Measurements from ENCODE around the gene CCBE1.

CCBE1 gene

DNA sequence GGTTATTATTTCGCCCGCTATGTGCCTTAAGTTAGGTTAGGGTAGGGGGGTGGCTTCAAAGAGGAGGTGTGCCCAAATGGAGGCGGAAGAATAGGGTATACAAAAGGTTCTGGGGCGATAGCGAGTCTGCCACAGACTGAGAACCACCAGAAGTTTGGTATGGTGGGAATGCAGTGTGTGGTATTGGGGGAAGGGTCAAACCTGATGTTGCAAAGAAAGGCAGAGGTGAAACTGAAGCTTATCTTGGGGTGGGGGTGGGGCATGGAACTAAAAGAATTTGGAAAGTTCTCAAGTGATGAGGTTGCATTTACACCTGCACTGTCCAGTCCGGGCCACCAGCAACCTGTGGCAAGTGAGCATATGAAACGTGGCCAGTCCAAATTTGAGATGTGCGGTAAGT is 11.8 kb upstream of the CCBE1 start:
- peaks cover 23% of the 10 kb centered on the region for H3K27me3 ChIP-seq (ENCODE audit: control insufficient read depth, insufficient read depth, low read length)
- H3K4me1 ChIP-seq (ENCODE audit: control insufficient read depth, insufficient read depth, low read length), result no peaks in the 10 kb centered on the region
- H3K9me3 ChIP-seq (ENCODE audit: control insufficient read depth, low read length), result no peaks in the 10 kb centered on the region
- no peaks in the 10 kb centered on the region for H3K36me3 ChIP-seq (ENCODE audit: control insufficient read depth, insufficient read depth, low read length)
- no peak overlapping the region for H3K9ac ChIP-seq (ENCODE audit: low read length)
- no peak overlapping the region for H3K4me3 ChIP-seq (ENCODE audit: low read length)

DNA sequence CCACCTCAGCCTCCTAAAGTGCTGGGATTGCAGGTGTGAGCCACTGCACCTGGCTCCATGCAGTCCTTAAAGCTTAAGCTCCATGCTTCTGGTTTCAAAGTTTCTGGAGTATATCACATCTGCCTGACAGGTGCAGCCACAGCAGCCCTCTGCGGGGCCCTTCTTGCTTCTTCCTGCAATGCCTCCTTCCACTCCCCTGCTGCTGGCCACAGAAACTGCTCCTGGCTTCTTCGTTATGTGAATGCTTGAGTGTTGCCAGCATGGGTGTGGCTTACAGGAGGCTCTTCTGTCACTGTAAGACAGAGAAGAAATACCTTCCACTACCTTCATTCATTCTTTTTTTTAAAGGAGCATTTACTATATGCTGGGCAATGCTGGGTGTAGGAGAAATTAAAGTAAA is 10.1 kb upstream of the CCBE1 start:
- Histone ChIP-seq H3K4me1 (ENCODE audit: control insufficient read depth, insufficient read depth, low read length) (no peaks in the 10 kb centered on the region), H3K4me3 (ENCODE audit: low read length) (no peak overlapping the region), H3K36me3 (ENCODE audit: control insufficient read depth, insufficient read depth, low read length) (no peaks in the 10 kb centered on the region), H3K9me3 (ENCODE audit: control insufficient read depth, low read length) (no peaks in the 10 kb centered on the region), H3K27me3 (ENCODE audit: control insufficient read depth, insufficient read depth, low read length) (peaks cover 26% of the 10 kb centered on the region), H3K9ac (ENCODE audit: low read length) (no peak overlapping the region)

DNA sequence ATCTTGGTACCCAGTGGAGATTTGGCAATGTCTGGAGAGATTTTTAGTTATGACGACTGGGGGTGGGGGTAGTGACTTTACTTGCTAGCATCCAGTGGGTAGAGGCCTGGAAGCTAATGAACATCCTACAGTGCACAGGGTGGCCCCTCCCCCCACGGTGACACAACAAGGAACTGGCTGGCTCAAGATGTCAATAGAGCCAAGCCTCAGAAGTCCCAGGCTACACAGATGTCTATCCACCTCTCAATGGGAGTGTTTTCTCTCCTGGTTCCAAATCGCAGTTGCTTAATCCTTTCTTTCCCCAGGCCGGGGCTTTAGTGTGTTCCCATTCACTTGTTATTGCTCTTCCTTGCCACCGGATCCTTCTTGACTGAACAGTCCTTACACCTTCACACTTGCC is 9.3 kb upstream of the CCBE1 start:
- Histone ChIP-seq H3K4me3 (ENCODE audit: low read length) (no peak overlapping the region), H3K27me3 (ENCODE audit: control insufficient read depth, insufficient read depth, low read length) (peaks cover 26% of the 10 kb centered on the region), H3K36me3 (ENCODE audit: control insufficient read depth, insufficient read depth, low read length) (no peaks in the 10 kb centered on the region), H3K9ac (ENCODE audit: low read length) (no peak overlapping the region), H3K4me1 (ENCODE audit: control insufficient read depth, insufficient read depth, low read length) (no peaks in the 10 kb centered on the region), H3K9me3 (ENCODE audit: control insufficient read depth, low read length) (no peaks in the 10 kb centered on the region)

DNA sequence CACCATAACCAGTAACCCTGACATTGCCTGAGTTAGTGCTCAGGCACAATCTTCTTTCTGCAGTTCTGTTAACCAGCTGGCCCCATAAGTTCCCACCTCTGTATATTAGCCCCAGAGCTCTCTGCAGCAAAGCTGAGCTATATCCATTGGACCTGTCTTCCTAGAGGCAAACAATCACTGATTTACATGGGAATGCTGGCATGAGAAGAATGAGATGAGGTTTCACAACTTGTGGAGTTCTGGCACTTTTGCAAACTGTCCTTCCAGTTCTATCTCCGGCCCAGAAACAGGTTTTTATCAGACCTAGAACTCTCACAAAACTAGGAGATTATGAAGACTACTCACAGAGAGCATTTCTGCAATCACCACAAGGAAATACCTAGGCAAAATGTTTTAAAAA is 7.9 kb upstream of the CCBE1 start:
- no peak overlapping the region for H3K9ac ChIP-seq (ENCODE audit: low read length)
- H3K4me3 ChIP-seq (ENCODE audit: low read length), result no peak overlapping the region
- no peaks in the 10 kb centered on the region for H3K9me3 ChIP-seq (ENCODE audit: control insufficient read depth, low read length)
- H3K4me1 ChIP-seq (ENCODE audit: control insufficient read depth, insufficient read depth, low read length), result peaks cover 9% of the 10 kb centered on the region
- H3K27me3 ChIP-seq (ENCODE audit: control insufficient read depth, insufficient read depth, low read length), result peaks cover 23% of the 10 kb centered on the region
- H3K36me3 ChIP-seq (ENCODE audit: control insufficient read depth, insufficient read depth, low read length), result no peaks in the 10 kb centered on the region

DNA sequence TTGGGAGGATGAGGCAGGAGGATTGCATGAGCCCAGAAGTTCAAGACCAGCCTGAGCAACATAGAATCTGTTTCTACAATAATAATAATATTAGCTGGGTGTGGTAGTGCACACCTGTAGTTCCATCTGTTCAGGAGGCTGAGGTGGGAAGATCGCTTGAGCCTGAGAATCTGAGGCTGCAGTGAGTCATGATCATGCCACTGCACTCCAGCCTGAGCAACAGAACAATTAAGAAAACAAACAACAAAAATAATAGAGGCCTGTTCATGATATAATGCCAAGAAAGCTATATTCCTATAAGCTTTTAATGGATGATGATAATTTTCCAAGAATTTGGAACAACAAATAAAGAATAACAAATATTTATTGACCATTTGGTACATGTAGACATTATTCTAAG is 6.9 kb upstream of the CCBE1 start:
- no peaks in the 10 kb centered on the region for H3K36me3 ChIP-seq (ENCODE audit: control insufficient read depth, insufficient read depth, low read length)
- H3K9ac ChIP-seq (ENCODE audit: low read length), result no peak overlapping the region
- peaks cover 14% of the 10 kb centered on the region for H3K4me1 ChIP-seq (ENCODE audit: control insufficient read depth, insufficient read depth, low read length)
- no peaks in the 10 kb centered on the region for H3K9me3 ChIP-seq (ENCODE audit: control insufficient read depth, low read length)
- H3K4me3 ChIP-seq (ENCODE audit: low read length), result no peak overlapping the region
- peaks cover 30% of the 10 kb centered on the region for H3K27me3 ChIP-seq (ENCODE audit: control insufficient read depth, insufficient read depth, low read length)

DNA sequence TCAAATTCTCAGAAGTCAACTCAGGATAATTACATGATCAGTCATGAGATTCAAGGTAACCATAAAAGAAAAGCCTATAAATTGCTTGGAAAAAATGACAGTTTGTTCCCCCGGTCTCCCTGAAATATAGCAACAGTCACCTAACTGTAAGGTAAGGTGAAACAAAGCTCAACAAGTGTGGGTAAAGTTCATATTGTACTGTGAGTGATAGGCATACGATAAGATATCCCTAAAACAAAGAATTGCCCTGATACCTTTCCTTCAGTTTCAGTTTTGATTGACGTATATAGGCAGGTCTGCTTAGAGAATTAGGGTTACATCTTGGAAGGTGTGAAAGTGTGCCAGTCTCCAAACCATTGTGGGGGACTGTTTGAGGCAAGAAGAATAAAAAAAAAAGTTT is 4.0 kb upstream of the CCBE1 start:
- Histone ChIP-seq H3K4me3 (ENCODE audit: low read length) (no peak overlapping the region), H3K27me3 (ENCODE audit: control insufficient read depth, insufficient read depth, low read length) (peaks cover 42% of the 10 kb centered on the region), H3K4me1 (ENCODE audit: control insufficient read depth, insufficient read depth, low read length) (peaks cover 27% of the 10 kb centered on the region), H3K36me3 (ENCODE audit: control insufficient read depth, insufficient read depth, low read length) (no peaks in the 10 kb centered on the region), H3K9ac (ENCODE audit: low read length) (no peak overlapping the region), H3K9me3 (ENCODE audit: control insufficient read depth, low read length) (no peaks in the 10 kb centered on the region)

DNA sequence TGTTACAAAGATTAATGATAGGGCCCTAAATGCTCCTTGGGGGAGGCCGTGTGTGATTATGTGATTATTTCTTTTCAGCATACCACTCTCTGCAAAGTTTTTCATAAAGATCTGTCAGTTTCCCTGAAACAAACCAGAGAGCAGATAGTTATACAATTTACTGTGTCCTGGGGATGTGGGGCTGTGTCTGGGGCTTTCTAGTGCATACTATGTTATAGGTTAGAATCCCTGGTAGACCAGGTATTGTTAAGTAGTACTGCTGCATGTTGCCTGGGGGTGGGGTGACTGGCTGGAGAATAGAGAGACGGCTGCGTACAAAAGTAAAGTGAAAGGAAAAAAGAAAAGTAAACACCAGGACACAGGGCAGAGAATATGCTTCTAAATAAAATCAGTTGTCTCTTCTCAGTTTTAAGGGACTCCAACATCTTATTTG is 3.3 kb upstream of the CCBE1 start:
- Histone ChIP-seq H3K4me3 (ENCODE audit: low read length) (no peak overlapping the region), H3K9ac (ENCODE audit: low read length) (no peak overlapping the region), H3K4me1 (ENCODE audit: control insufficient read depth, insufficient read depth, low read length) (peaks cover 27% of the 10 kb centered on the region), H3K27me3 (ENCODE audit: control insufficient read depth, insufficient read depth, low read length) (peaks cover 50% of the 10 kb centered on the region), H3K36me3 (ENCODE audit: control insufficient read depth, insufficient read depth, low read length) (no peaks in the 10 kb centered on the region), H3K9me3 (ENCODE audit: control insufficient read depth, low read length) (no peaks in the 10 kb centered on the region)

DNA sequence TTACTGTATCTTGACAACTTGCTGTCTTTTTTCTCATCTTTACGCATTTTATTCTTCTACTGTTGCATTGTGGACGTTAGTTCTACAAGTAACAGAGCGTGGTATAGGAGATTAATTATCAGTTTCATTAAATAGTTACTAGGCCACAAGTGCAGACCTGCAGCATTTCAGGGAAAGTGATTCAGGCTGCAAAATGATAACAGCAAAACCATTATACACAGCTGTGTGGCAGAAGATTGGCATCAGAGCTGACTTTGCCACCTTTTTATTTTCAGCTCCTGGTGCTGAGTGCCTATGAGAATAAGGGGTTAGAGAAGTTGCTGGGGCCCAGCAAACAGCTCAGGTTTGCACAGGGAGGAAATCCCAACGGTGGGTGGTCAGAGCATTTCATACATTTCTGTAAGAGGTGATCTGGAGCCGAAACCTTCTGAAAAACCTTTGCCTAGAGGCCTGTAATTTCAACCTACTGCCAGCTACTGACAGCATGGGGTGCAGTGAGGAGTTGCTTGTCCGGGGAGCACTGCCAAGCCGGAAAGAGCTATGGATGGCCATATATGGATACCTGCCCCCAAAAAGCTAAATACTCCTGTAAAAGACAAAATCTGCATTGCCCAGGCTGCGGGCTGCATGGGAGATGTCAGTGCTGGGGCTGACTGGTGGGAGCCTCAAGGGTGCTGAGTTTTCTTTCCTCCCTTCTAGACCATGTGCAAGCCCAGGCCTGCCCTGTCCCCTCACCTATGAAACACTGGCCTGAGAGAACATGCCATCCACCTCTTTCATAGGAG is 2.7 kb upstream of the CCBE1 start:
- Histone ChIP-seq H3K9ac (ENCODE audit: low read length) (no peak overlapping the region), H3K36me3 (ENCODE audit: control insufficient read depth, insufficient read depth, low read length) (no peaks in the 10 kb centered on the region), H3K27me3 (ENCODE audit: control insufficient read depth, insufficient read depth, low read length) (peaks cover 53% of the 10 kb centered on the region), H3K9me3 (ENCODE audit: control insufficient read depth, low read length) (no peaks in the 10 kb centered on the region), H3K4me1 (ENCODE audit: control insufficient read depth, insufficient read depth, low read length) (peaks cover 27% of the 10 kb centered on the region), H3K4me3 (ENCODE audit: low read length) (no peak overlapping the region)

DNA sequence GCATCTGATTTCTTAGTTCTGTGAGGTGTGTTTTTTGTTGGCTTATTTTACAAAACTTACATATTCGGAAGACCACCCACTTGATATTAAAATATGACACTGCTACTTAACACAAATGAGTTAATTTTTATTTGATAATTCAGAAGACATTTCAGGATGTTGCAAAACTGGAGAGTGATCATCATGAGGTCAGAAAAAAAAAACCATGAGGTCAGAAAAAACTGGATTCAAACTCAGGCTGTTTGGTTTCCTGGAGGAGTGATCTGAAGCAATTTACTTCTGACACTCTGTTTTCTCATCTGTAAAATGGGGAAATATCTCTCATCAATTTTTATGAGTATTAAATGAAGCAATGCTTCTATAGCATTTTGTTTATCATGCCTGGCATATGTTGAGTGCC is 1.8 kb upstream of the CCBE1 start:
- peaks cover 27% of the 10 kb centered on the region for H3K4me1 ChIP-seq (ENCODE audit: control insufficient read depth, insufficient read depth, low read length)
- no peaks in the 10 kb centered on the region for H3K36me3 ChIP-seq (ENCODE audit: control insufficient read depth, insufficient read depth, low read length)
- H3K27me3 ChIP-seq (ENCODE audit: control insufficient read depth, insufficient read depth, low read length), result peaks cover 53% of the 10 kb centered on the region
- H3K9ac ChIP-seq (ENCODE audit: low read length), result no peak overlapping the region
- H3K9me3 ChIP-seq (ENCODE audit: control insufficient read depth, low read length), result no peaks in the 10 kb centered on the region
- no peak overlapping the region for H3K4me3 ChIP-seq (ENCODE audit: low read length)

DNA sequence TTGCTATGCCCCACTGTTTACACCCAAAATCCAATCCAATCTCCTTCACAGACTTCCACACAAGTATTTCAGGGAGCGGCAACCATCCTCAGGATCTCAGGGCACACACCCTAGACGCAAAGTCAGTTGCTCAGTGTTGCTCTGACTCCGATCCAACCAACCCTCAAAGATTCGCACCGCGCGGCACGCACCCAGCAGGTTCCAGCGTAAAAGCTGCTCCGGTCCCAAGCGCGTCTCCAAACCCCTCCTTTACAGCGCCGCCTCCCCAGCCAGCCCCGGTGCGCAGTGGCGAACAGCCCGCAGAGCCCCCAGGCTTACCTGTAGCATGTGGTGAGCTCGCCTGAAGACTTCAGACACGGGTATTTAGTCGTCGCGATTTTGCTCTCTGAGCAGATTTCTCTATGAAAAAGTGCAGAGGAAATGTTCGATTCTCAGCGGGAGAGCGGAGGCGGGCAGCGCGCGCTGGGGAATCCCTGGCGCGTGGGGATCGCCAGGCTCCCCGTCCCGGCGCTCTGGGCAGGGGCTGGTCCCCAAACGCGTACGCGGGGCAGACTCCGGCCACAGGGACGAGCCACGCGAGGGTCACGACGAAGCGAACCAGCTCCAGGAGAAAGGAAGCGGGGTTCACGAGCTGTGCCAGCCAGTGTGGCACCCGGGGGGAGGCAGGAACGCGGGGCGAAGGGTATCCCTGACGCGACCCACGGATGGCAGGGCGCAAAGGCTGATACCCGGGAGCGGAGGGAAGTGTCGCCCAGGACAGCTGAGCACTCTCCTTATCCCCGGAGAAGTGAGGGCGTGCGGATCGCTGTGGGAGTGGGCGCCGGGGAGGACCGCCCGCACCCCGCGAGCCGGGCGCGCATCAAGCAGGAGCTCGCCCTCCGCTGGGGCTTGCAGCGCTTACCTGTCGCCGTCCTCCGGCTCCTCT is 650 bp downstream of the CCBE1 start:
- Histone ChIP-seq H3K4me1 (ENCODE audit: control insufficient read depth, insufficient read depth, low read length) (peaks cover 27% of the 10 kb centered on the region), H3K27me3 (ENCODE audit: control insufficient read depth, insufficient read depth, low read length) (peaks cover 53% of the 10 kb centered on the region), H3K36me3 (ENCODE audit: control insufficient read depth, insufficient read depth, low read length) (no peaks in the 10 kb centered on the region), H3K4me3 (ENCODE audit: low read length) (no peak overlapping the region), H3K9ac (ENCODE audit: low read length) (no peak overlapping the region), H3K9me3 (ENCODE audit: control insufficient read depth, low read length) (no peaks in the 10 kb centered on the region)

DNA sequence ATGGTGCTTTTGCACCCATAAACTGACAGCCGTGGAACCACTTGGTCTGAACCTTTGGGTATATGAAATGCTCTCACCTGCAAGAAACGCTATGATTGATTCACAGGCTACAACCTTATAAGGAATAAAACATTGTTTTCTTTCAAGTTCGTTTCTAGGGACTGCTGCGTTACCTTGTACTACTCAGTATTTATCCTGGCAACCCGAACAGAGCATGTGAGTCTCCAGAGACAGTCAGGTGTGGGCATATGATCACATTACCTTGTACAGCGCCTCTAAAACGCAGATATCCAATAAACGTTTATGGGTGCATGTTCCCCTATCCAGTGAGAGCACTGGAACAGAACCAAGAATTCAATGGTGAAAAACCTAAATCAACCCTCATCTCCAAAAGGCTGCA is 1.7 kb downstream of the CCBE1 start:
- Histone ChIP-seq H3K27me3 (ENCODE audit: control insufficient read depth, insufficient read depth, low read length) (peaks cover 54% of the 10 kb centered on the region), H3K9ac (ENCODE audit: low read length) (no peak overlapping the region), H3K4me1 (ENCODE audit: control insufficient read depth, insufficient read depth, low read length) (peaks cover 22% of the 10 kb centered on the region), H3K36me3 (ENCODE audit: control insufficient read depth, insufficient read depth, low read length) (no peaks in the 10 kb centered on the region), H3K9me3 (ENCODE audit: control insufficient read depth, low read length) (no peaks in the 10 kb centered on the region), H3K4me3 (ENCODE audit: low read length) (no peak overlapping the region)

DNA sequence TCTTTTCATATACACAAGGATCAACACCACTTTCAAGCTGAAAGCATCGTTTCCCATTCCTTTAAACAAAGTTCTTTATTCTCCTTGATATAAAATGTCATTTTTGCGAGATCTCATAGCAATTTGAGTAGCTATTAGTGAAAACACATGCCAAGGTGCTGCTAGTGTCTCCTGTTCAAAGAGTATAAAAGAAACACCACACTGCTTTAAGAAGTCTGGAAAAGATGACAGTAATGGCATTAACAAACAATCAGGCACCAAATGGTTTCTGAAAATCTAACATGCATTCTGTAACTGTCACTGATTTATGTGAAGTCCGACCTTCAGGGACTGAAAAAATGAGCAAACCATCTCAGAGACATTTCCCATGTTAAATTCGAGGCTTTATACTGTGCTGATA is 2.4 kb downstream of the CCBE1 start:
- Histone ChIP-seq H3K9ac (ENCODE audit: low read length) (no peak overlapping the region), H3K36me3 (ENCODE audit: control insufficient read depth, insufficient read depth, low read length) (no peaks in the 10 kb centered on the region), H3K4me1 (ENCODE audit: control insufficient read depth, insufficient read depth, low read length) (peaks cover 15% of the 10 kb centered on the region), H3K27me3 (ENCODE audit: control insufficient read depth, insufficient read depth, low read length) (peaks cover 50% of the 10 kb centered on the region), H3K4me3 (ENCODE audit: low read length) (no peak overlapping the region), H3K9me3 (ENCODE audit: control insufficient read depth, low read length) (no peaks in the 10 kb centered on the region)
